ENCODE results near the gene SLC2A5. TPM values are rescaled to one million over a fixed set of nuclear protein-coding genes. Genes with fewer than 3 reads are reported as not detected.
"Not testable (repeated sequence)": the region's sequence is repeated elsewhere in the genome, so short reads cannot be mapped to it uniquely, and the experiment has no call there.

Gene SLC2A5
- total RNA-seq, 1 donor from 2014 or later, result not detected

DNA sequence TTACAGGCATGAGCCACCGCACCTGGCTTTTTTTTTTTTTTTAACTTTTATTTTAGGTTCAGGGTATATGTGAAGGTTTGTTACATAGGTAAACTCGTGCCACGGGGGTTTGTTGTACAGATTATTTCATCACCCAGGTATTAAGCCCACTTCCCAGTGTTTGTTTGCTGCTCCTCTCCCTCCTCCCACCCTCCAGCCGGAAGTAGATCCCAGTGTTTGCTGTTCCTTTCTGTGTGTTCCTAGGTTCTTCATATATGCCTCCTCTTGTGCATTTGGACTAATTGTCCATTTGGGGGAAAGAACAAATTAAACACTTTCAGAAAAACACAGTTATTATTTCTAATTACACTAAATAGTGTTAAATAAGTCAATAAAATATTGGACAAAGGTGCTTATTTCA, 42.1 kb downstream of the SLC2A5 start:
- Mint-ChIP-seq H3K4me1 (ENCODE audit: unreplicated experiment) (no peaks in the 10 kb centered on the region), H3K4me3 (ENCODE audit: unreplicated experiment) (no peak overlapping the region), H3K9me3 (ENCODE audit: unreplicated experiment) (no peaks in the 10 kb centered on the region), H3K27me3 (ENCODE audit: unreplicated experiment) (peaks cover 21% of the 10 kb centered on the region), H3K27ac (ENCODE audit: unreplicated experiment) (no peak overlapping the region), H3K36me3 (ENCODE audit: unreplicated experiment) (no peaks in the 10 kb centered on the region)
- TF ChIP-seq, protein P1, sequence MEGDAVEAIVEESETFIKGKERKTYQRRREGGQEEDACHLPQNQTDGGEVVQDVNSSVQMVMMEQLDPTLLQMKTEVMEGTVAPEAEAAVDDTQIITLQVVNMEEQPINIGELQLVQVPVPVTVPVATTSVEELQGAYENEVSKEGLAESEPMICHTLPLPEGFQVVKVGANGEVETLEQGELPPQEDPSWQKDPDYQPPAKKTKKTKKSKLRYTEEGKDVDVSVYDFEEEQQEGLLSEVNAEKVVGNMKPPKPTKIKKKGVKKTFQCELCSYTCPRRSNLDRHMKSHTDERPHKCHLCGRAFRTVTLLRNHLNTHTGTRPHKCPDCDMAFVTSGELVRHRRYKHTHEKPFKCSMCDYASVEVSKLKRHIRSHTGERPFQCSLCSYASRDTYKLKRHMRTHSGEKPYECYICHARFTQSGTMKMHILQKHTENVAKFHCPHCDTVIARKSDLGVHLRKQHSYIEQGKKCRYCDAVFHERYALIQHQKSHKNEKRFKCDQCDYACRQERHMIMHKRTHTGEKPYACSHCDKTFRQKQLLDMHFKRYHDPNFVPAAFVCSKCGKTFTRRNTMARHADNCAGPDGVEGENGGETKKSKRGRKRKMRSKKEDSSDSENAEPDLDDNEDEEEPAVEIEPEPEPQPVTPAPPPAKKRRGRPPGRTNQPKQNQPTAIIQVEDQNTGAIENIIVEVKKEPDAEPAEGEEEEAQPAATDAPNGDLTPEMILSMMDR (IDR thresholded peaks at IDR 0.05), result no peak
- no peak for DNase-seq (ENCODE audit: extremely low spot score, unreplicated experiment)

DNA sequence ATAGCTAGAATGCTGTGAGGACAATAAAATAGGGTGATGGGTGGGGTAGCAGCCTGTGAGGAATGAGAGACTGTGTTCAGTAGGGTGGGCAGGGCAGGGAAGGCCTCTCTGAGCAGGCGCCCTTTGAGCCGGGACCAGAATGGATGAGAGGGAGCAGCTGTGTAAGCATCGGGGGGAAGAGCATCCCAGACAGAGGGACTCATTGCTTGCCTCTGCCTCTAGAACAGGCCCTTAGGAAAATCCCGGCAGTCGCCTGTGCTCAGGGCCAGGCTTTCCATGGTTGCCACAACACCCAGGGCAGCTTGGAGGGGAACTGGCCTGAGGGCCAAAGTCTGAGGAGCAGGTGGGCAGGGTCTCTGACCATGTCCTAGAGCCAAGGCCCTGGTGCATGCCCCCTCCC, 44.0 kb downstream of the SLC2A5 start:
- H3K9me3 Mint-ChIP-seq (ENCODE audit: unreplicated experiment), result no peaks in the 10 kb centered on the region
- no peaks in the 10 kb centered on the region for H3K36me3 Mint-ChIP-seq (ENCODE audit: unreplicated experiment)
- TF ChIP-seq, protein P1 (IDR thresholded peaks at IDR 0.05), result no peak
- peaks cover 19% of the 10 kb centered on the region for H3K27me3 Mint-ChIP-seq (ENCODE audit: unreplicated experiment)
- no peak overlapping the region for H3K4me3 Mint-ChIP-seq (ENCODE audit: unreplicated experiment)
- no peaks in the 10 kb centered on the region for H3K4me1 Mint-ChIP-seq (ENCODE audit: unreplicated experiment)
- no peak overlapping the region for H3K27ac Mint-ChIP-seq (ENCODE audit: unreplicated experiment)
- DNase-seq (ENCODE audit: extremely low spot score, unreplicated experiment), result no peak

DNA sequence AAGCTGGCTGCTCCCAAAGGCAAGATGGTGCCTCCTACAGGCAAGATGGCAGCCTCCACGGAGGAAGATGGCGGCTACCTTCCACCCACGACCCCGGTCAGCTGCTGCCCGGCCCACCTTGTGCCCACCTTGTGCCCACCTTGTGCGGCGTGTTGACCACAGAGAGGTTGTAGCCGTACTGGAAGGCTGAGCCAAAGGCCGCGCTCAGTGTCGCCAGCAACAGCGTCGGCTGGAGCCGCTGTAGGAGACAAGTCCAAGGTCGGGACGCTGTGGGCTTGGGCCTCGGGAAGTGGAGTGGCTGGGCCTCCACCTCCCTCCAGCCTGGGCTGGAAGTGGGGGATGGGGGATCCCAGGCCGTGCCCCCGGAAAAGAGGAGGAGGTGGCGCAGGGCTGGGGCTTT, 44.6 kb downstream of the SLC2A5 start:
- H3K4me1 Mint-ChIP-seq (ENCODE audit: unreplicated experiment), result no peaks in the 10 kb centered on the region
- no peaks in the 10 kb centered on the region for H3K36me3 Mint-ChIP-seq (ENCODE audit: unreplicated experiment)

DNA sequence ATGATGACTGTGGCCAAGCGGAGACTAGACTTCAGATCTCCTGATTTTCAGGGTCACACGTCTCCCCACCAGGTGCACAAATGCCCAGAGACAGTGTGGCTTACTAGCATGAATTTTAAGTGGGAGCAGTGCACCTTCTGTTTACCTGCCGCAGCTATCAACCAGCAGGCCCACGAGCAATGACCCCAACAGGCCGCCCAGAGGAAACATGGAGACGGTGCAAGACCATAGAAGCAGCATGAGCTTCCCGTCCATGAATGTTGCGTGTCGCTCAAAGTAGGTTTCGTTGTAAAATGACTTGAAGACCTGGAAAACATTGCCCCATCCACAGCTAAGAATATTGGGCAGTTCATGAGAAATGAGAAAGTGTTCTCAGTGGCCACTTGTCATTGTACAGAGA, 46.7 kb downstream of the SLC2A5 start:
- H3K36me3 Mint-ChIP-seq (ENCODE audit: unreplicated experiment), result no peaks in the 10 kb centered on the region
- H3K4me3 Mint-ChIP-seq (ENCODE audit: unreplicated experiment), result no peak overlapping the region
- peaks cover 6% of the 10 kb centered on the region for H3K27me3 Mint-ChIP-seq (ENCODE audit: unreplicated experiment)
- H3K9me3 Mint-ChIP-seq (ENCODE audit: unreplicated experiment), result no peaks in the 10 kb centered on the region
- no peak for DNase-seq (ENCODE audit: extremely low spot score, unreplicated experiment)
- H3K4me1 Mint-ChIP-seq (ENCODE audit: unreplicated experiment), result no peaks in the 10 kb centered on the region
- TF ChIP-seq, protein P1 (IDR thresholded peaks at IDR 0.05), result no peak
- H3K27ac Mint-ChIP-seq (ENCODE audit: unreplicated experiment), result no peak overlapping the region

More for the DNA sequence above, 44.6 kb downstream of the SLC2A5 start:
- no peaks in the 10 kb centered on the region for H3K9me3 Mint-ChIP-seq (ENCODE audit: unreplicated experiment)
- no peak for DNase-seq (ENCODE audit: extremely low spot score, unreplicated experiment)
- peaks cover 15% of the 10 kb centered on the region for H3K27me3 Mint-ChIP-seq (ENCODE audit: unreplicated experiment)
- TF ChIP-seq, protein P1 (IDR thresholded peaks at IDR 0.05), result no peak
- H3K27ac Mint-ChIP-seq (ENCODE audit: unreplicated experiment), result no peak overlapping the region
- H3K4me3 Mint-ChIP-seq (ENCODE audit: unreplicated experiment), result no peak overlapping the region

DNA sequence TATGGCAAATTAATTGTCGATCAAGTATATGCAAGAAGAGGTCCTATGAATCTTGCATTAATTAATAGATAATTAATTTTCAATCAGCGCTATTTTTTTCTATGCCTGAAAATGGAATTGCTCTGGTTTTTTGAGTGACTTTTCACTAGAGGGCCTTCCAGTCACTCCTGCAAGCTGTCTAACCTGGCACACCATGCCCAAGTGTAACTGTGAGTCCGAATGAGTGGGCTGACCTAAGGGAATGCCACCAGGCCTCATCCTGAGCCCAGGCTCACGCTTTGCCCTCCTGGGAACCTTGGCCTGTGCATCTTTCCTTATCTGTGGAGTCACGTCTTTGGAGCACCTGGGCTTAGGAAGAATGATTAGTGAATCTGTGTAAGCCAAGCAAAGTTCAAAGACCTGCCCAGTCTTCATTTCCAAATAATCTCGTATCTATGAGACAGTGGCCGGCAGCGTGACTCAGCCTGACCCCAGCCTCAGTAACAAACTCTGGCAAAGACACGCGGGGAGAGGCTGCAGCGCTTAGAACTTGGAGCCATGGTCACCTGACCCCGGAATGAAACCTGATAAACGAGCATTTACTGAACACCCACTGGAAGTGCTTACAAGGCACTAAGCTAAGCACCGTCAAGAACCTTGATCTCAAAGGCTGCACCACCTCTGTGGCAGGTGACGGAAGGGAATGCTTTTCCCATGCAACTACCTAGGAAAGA, 47.3 kb downstream of the SLC2A5 start:
- H3K9me3 Mint-ChIP-seq (ENCODE audit: unreplicated experiment); H3K36me3 Mint-ChIP-seq (ENCODE audit: unreplicated experiment); H3K27me3 Mint-ChIP-seq (ENCODE audit: unreplicated experiment); DNase-seq (ENCODE audit: extremely low spot score, unreplicated experiment); H3K27ac Mint-ChIP-seq (ENCODE audit: unreplicated experiment); H3K4me1 Mint-ChIP-seq (ENCODE audit: unreplicated experiment); H3K4me3 Mint-ChIP-seq (ENCODE audit: unreplicated experiment): not testable (repeated sequence)
